ENCODE measurements around the gene SUPT3H. TPM values are rescaled to one million over a fixed set of nuclear protein-coding genes. Genes with fewer than 3 reads are reported as not detected.

Gene SUPT3H
- polyA plus RNA-seq, 1 experiment = 8.7 TPM

- Histone ChIP-seq H3K27me3 (ENCODE audit: control insufficient read depth, insufficient read depth, low read length) (peaks cover 11% of the 10 kb centered on the region), H3K9me3 (ENCODE audit: control insufficient read depth, insufficient read depth, low read length) (no peaks in the 10 kb centered on the region; the same call in 1 of the 2 replicates), H3K4me3 (ENCODE audit: low read depth, low read length) (no peak overlapping the region), H3K27ac (ENCODE audit: low read depth, low read length) (no peak overlapping the region)
- CTCF ChIA-PET = no interaction called here
- no peak for TF ChIP-seq CTCF (IDR thresholded peaks at IDR 0.05; ENCODE audit: low read depth, low read length)
- POLR2A ChIA-PET = no interaction called here
- DNase-seq (ENCODE audit: low read depth, low spot score) = no peak
Measured at GRCh38 chr6:44780161-44780560, 597.6 kb downstream of the SUPT3H start.

GRCh38 chr6:44779130-44779826, 598.5 kb downstream of the SUPT3H start:
- CTCF ChIA-PET = no interaction called here

More at GRCh38 chr6:44779130-44779826, 598.5 kb downstream of the SUPT3H start:
- H3K9me3 ChIP-seq (ENCODE audit: control insufficient read depth, insufficient read depth, low read length) = no peaks in the 10 kb centered on the region
- H3K27me3 ChIP-seq (ENCODE audit: control insufficient read depth, insufficient read depth, low read length) = peaks cover 11% of the 10 kb centered on the region
- H3K27ac ChIP-seq (ENCODE audit: low read depth, low read length) = no peak overlapping the region
- DNase-seq (ENCODE audit: low read depth, low spot score) = no peak
- POLR2A ChIA-PET = no interaction called here
- TF ChIP-seq CTCF (IDR thresholded peaks at IDR 0.05; ENCODE audit: low read depth, low read length) = no peak
- H3K4me3 ChIP-seq (ENCODE audit: low read depth, low read length) = no peak overlapping the region

Small RNA genes within 50 kb of the gene (small RNA-seq; reads per million reads assigned to genes)
- gene MIR586 (ENCODE audit: insufficient read length, low read depth) = not detected

Other genes starting within 250 kb of the SUPT3H start
- gene RUNX2, start 49.6 kb downstream of the SUPT3H start, polyA plus RNA-seq (2011; rRNA removed) = 3.4 and 4.3 TPM in 2 replicates

All from AG04450 (cell line).